ENCODE results near the gene HSD17B4. TPM values are rescaled to one million over a fixed set of nuclear protein-coding genes. Genes with fewer than 3 reads are reported as not detected.

Gene HSD17B4
- total RNA-seq, 1 experiment from 2014 or later = 269 TPM

- peaks cover 8% of the 10 kb centered on the region; the same call in 1 of the 2 replicates for H3K4me1 ChIP-seq (ENCODE audit: insufficient read depth, low read length)
- H4K8ac ChIP-seq (replicated peaks; ENCODE audit: insufficient read length, low read depth, low read length) = no peak overlapping the region
- H3K9me3 Mint-ChIP-seq = peaks cover 26 to 27% of the 10 kb centered on the region in 2 experiments
- WGBS (ENCODE audit: extremely low coverage, insufficient read length, low lambda C conversion rate) = no CpG with 5 or more reads among the region's 4 CpGs
- H2BK12ac ChIP-seq (ENCODE audit: insufficient read length, low read depth, low read length) = no peak overlapping the region
- H4K91ac ChIP-seq (ENCODE audit: insufficient read length, low read depth, low read length) = no peak overlapping the region
- peaks cover 2% of the 10 kb centered on the region for H3K79me1 ChIP-seq (ENCODE audit: insufficient read depth, low read depth, low read length, poor library complexity, severe bottlenecking)
- peak overlapping the region; percentile 51 for H2AFZ ChIP-seq (ENCODE audit: low read length)
- peak overlapping the region; percentile 97 for H3K4me2 ChIP-seq (ENCODE audit: insufficient read depth, insufficient read length, low read length)
- H3K4ac ChIP-seq (ENCODE audit: low read depth, low read length) = no peak overlapping the region
- no peak overlapping the region for H2BK15ac ChIP-seq (ENCODE audit: low read depth, low read length)
- no peaks in the 10 kb centered on the region for H4K20me1 ChIP-seq (ENCODE audit: control insufficient read depth, insufficient read depth, insufficient read length)
- H3K27ac Mint-ChIP-seq = no peak overlapping the region
- H3K79me2 ChIP-seq (ENCODE audit: insufficient read depth, low read length) = peaks cover 12% of the 10 kb centered on the region; the same call in 1 of the 2 replicates
- no peak overlapping the region for H3K56ac ChIP-seq (ENCODE audit: insufficient read length, low read depth, low read length)
- H3K4me1 Mint-ChIP-seq = peaks cover 31 to 33% of the 10 kb centered on the region in 2 experiments
- H2BK120ac ChIP-seq (ENCODE audit: low read depth, low read length, poor library complexity, severe bottlenecking) = no peak overlapping the region
- no peak overlapping the region for H3K9ac ChIP-seq (ENCODE audit: extremely low read depth, insufficient read length, low read length)
- H3K14ac ChIP-seq (ENCODE audit: insufficient read depth, low read length) = no peak overlapping the region
- H3K36me3 Mint-ChIP-seq (ENCODE audit: insufficient read depth in 1 of 3, low read depth in 3 of 3) = peaks cover 22 to 36% (median 23%) of the 10 kb centered on the region in 3 experiments
- DNase-seq = no peak
- H3K4me3 Mint-ChIP-seq = peak overlapping the region in 1 of 2 experiments; percentile 90; a peak in 3 of 5 replicates
- H3K23ac ChIP-seq (ENCODE audit: insufficient read length, low read depth, low read length) = no peak overlapping the region
- H3T11ph ChIP-seq (ENCODE audit: low read length) = no peak overlapping the region
- no peaks in the 10 kb centered on the region for H3K27me3 ChIP-seq (ENCODE audit: insufficient read depth, low read length)
- peak; percentile 56 for TF ChIP-seq CTCF (conservative IDR thresholded peaks at IDR 0.05)
- H3K27ac ChIP-seq (ENCODE audit: insufficient read length, low read depth, low read length) = no peak overlapping the region
- no peak overlapping the region for H2BK20ac ChIP-seq (ENCODE audit: low read depth, low read length, poor library complexity, severe bottlenecking)
- H4K5ac ChIP-seq (ENCODE audit: insufficient read length, low read depth, low read length) = no peak overlapping the region
- H3K18ac ChIP-seq (ENCODE audit: insufficient read length, low read depth, low read length) = no peak overlapping the region
- H2BK5ac ChIP-seq (ENCODE audit: insufficient read length, low read length) = no peak overlapping the region
- no peak overlapping the region for H2AK5ac ChIP-seq (ENCODE audit: insufficient read length, low read length)
- no peaks in the 10 kb centered on the region for H3K27me3 Mint-ChIP-seq (ENCODE audit: low read depth)
- H3K9me3 ChIP-seq (ENCODE audit: control insufficient read depth, low read depth, low read length) = peaks cover 9% of the 10 kb centered on the region
- peaks cover 7% of the 10 kb centered on the region for H3K23me2 ChIP-seq (ENCODE audit: insufficient read length, low read depth, low read length, poor library complexity, severe bottlenecking)
Measured at GRCh38 chr5:119451561-119451960, 736 bp upstream of the HSD17B4 start.

All from H9 (cell line).